ENCODE data around the gene TMEM259. TPM values are rescaled to one million over a fixed set of nuclear protein-coding genes. Genes with fewer than 3 reads are reported as not detected.

Gene TMEM259
- total and polyA plus RNA-seq, 2 of the 13 experiments (the other 11 are each of a cell fraction or from before 2014, with no cell fraction given): 64.7 to 164 TPM

GRCh38 chr19:1039646-1040475 is 18.9 kb upstream of the TMEM259 start, which contains the start of gene ABCA7 (continued):
- TF ChIP-seq ZNF280D (CRISPR knock-in tag; IDR thresholded peaks at IDR 0.05): no peak
- no peak for TF ChIP-seq ZNF678 (CRISPR knock-in tag; IDR thresholded peaks at IDR 0.05)
- TF ChIP-seq ZNF777 (CRISPR knock-in tag; IDR thresholded peaks at IDR 0.05): no peak
- TF ChIP-seq BCLAF1 (IDR thresholded peaks at IDR 0.05): no peak
- no peak for TF ChIP-seq GFI1 (CRISPR knock-in tag; IDR thresholded peaks at IDR 0.05; ENCODE audit: borderline replicate concordance)
- no peak for TF ChIP-seq KLF9 (CRISPR knock-in tag; IDR thresholded peaks at IDR 0.05; ENCODE audit: low read depth)
- TF ChIP-seq ZNF775 (CRISPR knock-in tag; IDR thresholded peaks at IDR 0.05; ENCODE audit: borderline replicate concordance): no peak
- TF ChIP-seq GLI4 (CRISPR knock-in tag; IDR thresholded peaks at IDR 0.05; ENCODE audit: borderline replicate concordance): 0 out of 2 replicates have a peak, but pooled peaks have one; percentile 55
- no peak for TF ChIP-seq PHF5A (CRISPR knock-in tag; IDR thresholded peaks at IDR 0.05; ENCODE audit: low read depth, unreplicated experiment)
- TF ChIP-seq TBP (CRISPR knock-in tag; IDR thresholded peaks at IDR 0.05): no peak
- TF ChIP-seq ZNF18 (CRISPR knock-in tag; IDR thresholded peaks at IDR 0.05; ENCODE audit: insufficient replicate concordance): no peak
- no peak for TF ChIP-seq RNF219 (CRISPR knock-in tag; IDR thresholded peaks at IDR 0.05)
- peak; percentile 83 for TF ChIP-seq MAX (IDR thresholded peaks at IDR 0.05)
- TF ChIP-seq KMT2A (CRISPR knock-in tag; IDR thresholded peaks at IDR 0.05): no peak; the same call in 1 of the 2 replicates
- peak; percentile 79 for TF ChIP-seq CREB1 (IDR thresholded peaks at IDR 0.05)
- TF ChIP-seq CREB1 (CRISPR knock-in tag; IDR thresholded peaks at IDR 0.05): peak; percentile 73
- TF ChIP-seq TBL1XR1 (IDR thresholded peaks at IDR 0.05; ENCODE audit: borderline replicate concordance, low read length, partially characterized antibody): no peak
- TF ChIP-seq JUND (CRISPR knock-in tag; IDR thresholded peaks at IDR 0.05): no peak

Data from HepG2 (cell line).